Adrenal gland (tissue), 5 donors: ENCODE data around the gene HOXC11.

Source experiments
- CTCF ChIP-seq, 6 experiments: fragments of 450-650 bp in 4 of 6; fragments of 200-600 bp in 2 of 6; sonication (generic) in 1 of 6; IDR thresholded peaks; 1 replicate in 5 of 6; 2 replicates in 1 of 6; pipeline versions ENCODE4 v1.5.1 to v1.8.0; 2016 to 2021; ENCODE audit warnings: antibody characterized with exemption in 6 of 6, mild to moderate bottlenecking in 2 of 6, moderate library complexity in 1 of 6
- POLR2A ChIP-seq, 2 donors: fragments of 450-650 bp; IDR thresholded peaks; one replicate each; pipeline ENCODE4 v1.6.1; 2017; ENCODE audit warnings: antibody characterized with exemption in 2 of 2, mild to moderate bottlenecking in 2 of 2, moderate library complexity in 1 of 2
- donor health status: DM: no; HTN: no; CAD: no.

DNA sequence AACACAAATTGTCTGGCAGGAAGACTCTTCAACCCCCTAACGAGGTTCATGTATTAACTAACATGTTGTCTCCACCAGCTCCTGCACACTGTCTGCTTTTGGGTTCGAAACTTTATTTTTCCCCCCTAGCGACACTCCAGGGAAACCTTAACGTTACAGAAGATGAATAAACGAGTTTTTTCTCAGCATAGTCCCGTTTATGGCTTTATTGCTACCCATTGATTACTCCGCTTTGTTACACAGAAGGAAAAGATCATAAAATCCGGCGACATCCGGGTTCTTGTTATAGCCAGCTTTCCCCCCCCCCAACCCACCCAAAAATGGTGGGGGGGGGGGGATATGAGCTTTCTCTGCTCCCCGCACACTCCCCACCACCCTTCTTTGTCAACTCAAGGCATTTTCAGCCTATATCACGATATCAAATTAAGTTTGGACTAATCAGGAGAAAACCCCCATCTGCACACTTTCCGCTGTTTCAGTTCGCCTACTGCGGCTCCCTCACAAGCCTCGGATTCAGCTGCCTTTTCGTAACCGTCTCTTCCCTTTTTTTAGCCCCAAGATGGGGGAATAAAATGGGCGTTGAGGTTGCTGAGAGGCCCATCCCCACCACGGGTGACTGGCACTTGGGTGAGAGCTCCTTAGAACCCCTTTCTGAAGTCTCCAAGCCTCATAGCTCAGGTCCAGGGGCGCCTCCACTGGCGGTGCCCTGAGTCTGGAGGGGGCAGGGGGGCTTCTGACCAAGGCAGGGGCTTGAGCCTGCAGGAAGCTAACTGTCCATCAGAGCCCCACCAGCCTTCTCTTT is 53.9 kb downstream of the HOXC11 start:
- TF ChIP-seq POLR2A (IDR thresholded peaks at IDR 0.05) (no peak), CTCF (IDR thresholded peaks at IDR 0.05) (no peak)
